Measurements from ENCODE around the gene DOCK6. TPM values are rescaled to one million over a fixed set of nuclear protein-coding genes. Genes with fewer than 3 reads are reported as not detected.

The DOCK6 gene
- total RNA-seq, 2 donors from 2014 or later: 77.1 to 89.2 TPM

DNA sequence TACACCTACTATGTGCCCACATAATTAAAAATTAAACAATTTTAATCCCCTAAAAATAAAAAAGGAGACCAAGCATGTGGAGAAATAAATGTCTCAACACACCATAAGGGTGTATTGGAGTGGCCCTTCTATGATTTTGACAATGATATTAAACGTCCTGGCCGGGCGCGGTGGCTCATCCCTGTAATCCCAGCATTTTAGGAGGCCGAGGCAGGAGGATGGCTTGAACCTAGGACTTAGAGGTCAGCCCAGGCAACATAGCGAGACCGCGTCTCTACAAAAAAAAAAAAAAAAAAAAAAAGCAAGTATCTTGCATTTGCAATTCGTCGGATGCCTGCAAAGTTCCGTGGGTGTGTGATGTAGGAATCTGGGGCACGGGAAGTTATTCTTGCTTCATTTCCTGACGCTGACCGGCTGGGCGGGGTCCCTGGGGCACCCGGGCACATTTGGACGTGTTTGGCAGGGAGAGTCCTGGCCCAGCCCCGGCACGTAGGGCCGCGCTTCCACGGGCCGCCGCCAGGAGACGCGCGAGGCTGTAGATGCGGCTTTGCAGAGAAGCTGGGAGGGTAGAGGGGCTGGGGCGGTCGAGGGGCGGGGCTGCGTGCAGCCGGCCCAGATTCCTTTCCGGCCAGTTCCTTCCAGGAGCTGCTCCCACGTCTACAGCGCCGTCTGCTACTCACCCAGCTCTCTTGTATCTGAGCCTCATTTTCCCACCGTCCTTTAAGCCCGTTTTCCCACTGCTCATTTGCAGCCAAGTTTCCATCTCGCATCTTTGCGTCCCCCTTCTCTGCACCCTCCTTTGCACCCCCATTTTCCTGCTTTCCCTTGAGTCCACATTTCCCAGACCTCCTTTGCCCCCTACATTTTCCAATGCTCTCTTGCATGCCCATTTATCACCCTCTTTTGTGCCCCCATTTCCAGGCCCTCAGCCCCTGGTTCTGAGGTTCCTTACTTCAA lies 31.4 kb upstream of the DOCK6 start:
- H3K27me3 ChIP-seq: no peaks in the 10 kb centered on the region
- ATAC-seq (peak; percentile 99), DNase-seq (peak; percentile 92 to 96 (median 94))
- no peaks in the 10 kb centered on the region for H3K9me3 ChIP-seq
- no peak overlapping the region for H3K4me3 ChIP-seq
- no peaks in the 10 kb centered on the region for H3K36me3 ChIP-seq (replicated peaks in 1 of 2; ENCODE audit: insufficient read depth in 1 of 2, low read depth in 2 of 2)
- 3 to 7% methylated on average over 32 to 41 of the region's 41 CpGs for WGBS, 2 donors
- peak overlapping the region in 2 of 4 donors; percentile 20 to 65 for H3K27ac ChIP-seq
- peaks cover 10% of the 10 kb centered on the region for H3K4me1 ChIP-seq
- TF ChIP-seq POLR2A (IDR thresholded peaks at IDR 0.05): no peak
- TF ChIP-seq, protein P1, sequence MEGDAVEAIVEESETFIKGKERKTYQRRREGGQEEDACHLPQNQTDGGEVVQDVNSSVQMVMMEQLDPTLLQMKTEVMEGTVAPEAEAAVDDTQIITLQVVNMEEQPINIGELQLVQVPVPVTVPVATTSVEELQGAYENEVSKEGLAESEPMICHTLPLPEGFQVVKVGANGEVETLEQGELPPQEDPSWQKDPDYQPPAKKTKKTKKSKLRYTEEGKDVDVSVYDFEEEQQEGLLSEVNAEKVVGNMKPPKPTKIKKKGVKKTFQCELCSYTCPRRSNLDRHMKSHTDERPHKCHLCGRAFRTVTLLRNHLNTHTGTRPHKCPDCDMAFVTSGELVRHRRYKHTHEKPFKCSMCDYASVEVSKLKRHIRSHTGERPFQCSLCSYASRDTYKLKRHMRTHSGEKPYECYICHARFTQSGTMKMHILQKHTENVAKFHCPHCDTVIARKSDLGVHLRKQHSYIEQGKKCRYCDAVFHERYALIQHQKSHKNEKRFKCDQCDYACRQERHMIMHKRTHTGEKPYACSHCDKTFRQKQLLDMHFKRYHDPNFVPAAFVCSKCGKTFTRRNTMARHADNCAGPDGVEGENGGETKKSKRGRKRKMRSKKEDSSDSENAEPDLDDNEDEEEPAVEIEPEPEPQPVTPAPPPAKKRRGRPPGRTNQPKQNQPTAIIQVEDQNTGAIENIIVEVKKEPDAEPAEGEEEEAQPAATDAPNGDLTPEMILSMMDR (IDR thresholded peaks at IDR 0.05): peak; percentile 96 to 99 (median 98)
- intact Hi-C loops (cut with DNase I): loop anchor here (5.0 to 10.0 kb wide), 3 partner anchors 154 to 291 kb away; partner anchors contain the start of gene ELAVL3

DNA sequence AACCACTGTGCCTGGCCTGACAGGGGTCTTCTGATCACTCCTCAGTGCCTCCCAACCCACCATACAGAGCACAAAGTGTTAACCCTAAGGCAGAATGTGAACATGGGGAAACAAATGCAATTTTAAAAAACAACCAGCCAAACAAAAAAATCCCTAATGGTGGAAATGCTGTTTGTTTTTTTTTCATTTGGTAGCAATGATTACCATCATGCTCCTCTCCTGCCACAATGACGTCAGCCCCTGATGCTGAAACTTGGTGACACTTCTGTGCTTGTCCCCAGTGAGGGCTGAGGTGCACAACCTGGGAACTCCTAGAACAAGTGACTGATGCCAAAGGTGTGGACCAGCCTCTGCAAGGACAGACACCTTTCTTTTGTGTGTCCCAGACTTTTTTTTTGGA lies 29.7 kb upstream of the DOCK6 start:
- intact Hi-C loops (cut with DNase I): loop anchor here (5.0 to 10.0 kb wide), 3 partner anchors 155 to 293 kb away; partner anchors contain the start of gene ELAVL3
- TF ChIP-seq POLR2A (IDR thresholded peaks at IDR 0.05): no peak
- TF ChIP-seq, protein P1 (IDR thresholded peaks at IDR 0.05): no peak

DNA sequence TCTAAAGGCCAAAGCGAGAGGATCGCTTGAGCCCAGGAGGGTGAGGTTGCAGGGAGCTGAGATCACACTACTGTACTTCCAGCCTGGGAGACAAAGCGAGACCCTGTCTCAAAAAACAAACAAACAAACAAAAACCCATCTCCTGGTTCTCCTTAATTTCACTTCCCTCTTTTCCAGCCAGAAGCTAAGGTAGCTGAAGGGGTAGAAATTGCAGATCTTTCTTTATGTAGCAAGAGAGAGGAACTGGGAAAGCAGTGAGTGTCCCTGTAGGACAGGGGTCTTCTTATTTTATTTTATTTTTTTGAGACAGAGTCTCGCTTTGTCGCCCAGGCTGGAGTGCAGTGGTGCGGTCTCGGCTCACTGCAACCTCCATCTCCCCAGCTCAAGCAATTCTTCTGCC lies 29.1 kb upstream of the DOCK6 start:
- WGBS, 2 donors: 83 to 87% methylated on average over 7 of the region's 7 CpGs
- TF ChIP-seq POLR2A (IDR thresholded peaks at IDR 0.05): no peak
- TF ChIP-seq, protein P1 (IDR thresholded peaks at IDR 0.05): no peak
- no peak overlapping the region for H3K4me3 ChIP-seq
- H3K27me3 ChIP-seq: no peaks in the 10 kb centered on the region
- peaks cover 10% of the 10 kb centered on the region for H3K4me1 ChIP-seq
- ATAC-seq (no peak), DNase-seq (no peak)
- H3K27ac ChIP-seq: no peak overlapping the region
- intact Hi-C loops (cut with DNase I): loop anchor here (5.0 to 10.0 kb wide), 3 partner anchors 156 to 293 kb away; partner anchors contain the start of gene ELAVL3
- no peaks in the 10 kb centered on the region for H3K9me3 ChIP-seq
- H3K36me3 ChIP-seq (replicated peaks in 1 of 2; ENCODE audit: insufficient read depth in 1 of 2, low read depth in 2 of 2): no peaks in the 10 kb centered on the region

More for the DNA sequence above, 29.7 kb upstream of the DOCK6 start:
- H3K4me1 ChIP-seq: peaks cover 10% of the 10 kb centered on the region
- no peak for DNase-seq
- H3K27ac ChIP-seq: no peak overlapping the region
- 38 to 44% methylated on average over 1 of the region's 1 CpG for WGBS, 2 donors
- no peak for ATAC-seq
- no peak overlapping the region for H3K4me3 ChIP-seq
- H3K9me3 ChIP-seq: no peaks in the 10 kb centered on the region
- H3K36me3 ChIP-seq (replicated peaks in 1 of 2; ENCODE audit: insufficient read depth in 1 of 2, low read depth in 2 of 2): no peaks in the 10 kb centered on the region
- H3K27me3 ChIP-seq: no peaks in the 10 kb centered on the region

DNA sequence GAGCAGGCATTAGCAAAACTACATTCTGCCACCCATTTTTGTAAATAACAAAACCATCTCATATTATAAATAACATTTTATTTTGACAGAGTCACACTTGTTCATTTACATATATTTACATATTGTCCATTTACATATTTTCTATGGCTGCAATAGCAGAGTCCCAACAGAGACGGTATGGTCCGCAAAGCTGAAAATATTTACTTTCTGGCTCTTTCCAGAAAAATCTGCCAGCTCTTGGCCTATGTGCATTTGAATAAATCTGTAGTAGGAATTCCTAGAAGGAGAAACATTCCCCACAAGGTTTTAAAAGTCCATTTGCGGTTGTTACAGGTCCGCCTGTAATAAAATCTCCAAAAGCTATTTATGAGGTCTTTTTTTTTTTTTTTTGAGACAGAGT lies 27.9 kb upstream of the DOCK6 start:
- Histone ChIP-seq H3K27me3 (no peaks in the 10 kb centered on the region), H3K27ac (no peak overlapping the region), H3K4me3 (no peak overlapping the region), H3K9me3 (no peaks in the 10 kb centered on the region), H3K4me1 (peaks cover 10% of the 10 kb centered on the region), H3K36me3 (replicated peaks in 1 of 2; ENCODE audit: insufficient read depth in 1 of 2, low read depth in 2 of 2) (no peaks in the 10 kb centered on the region)
- ATAC-seq (no peak), DNase-seq (no peak)
- WGBS, 2 donors: 79 to 92% methylated on average over 4 of the region's 4 CpGs
- no peak for TF ChIP-seq POLR2A (IDR thresholded peaks at IDR 0.05)
- TF ChIP-seq, protein P1 (IDR thresholded peaks at IDR 0.05): no peak
- intact Hi-C loops (cut with DNase I): loop anchor here (5.0 to 10.0 kb wide), 3 partner anchors 157 to 295 kb away; partner anchors contain the start of gene ELAVL3
